Liver (tissue), 9 donors: Measurements from ENCODE around the gene CCDC187. TPM values are rescaled to one million over a fixed set of nuclear protein-coding genes. Genes with fewer than 3 reads are reported as not detected.

Experiments used
- DNase-seq: peaks from one replicate; pipeline ENCODE4 v3.0.0-alpha.2; 2017; ENCODE audit warnings: low spot score
- H3K27ac ChIP-seq, 2 donors: one replicate each; pipeline ENCODE4 v1.7.0; 2013; ENCODE audit warnings: inconsistent platforms in 2 of 2, low read length in 2 of 2, control low read depth in 1 of 2, low read depth in 1 of 2, mild to moderate bottlenecking in 1 of 2
- H3K27me3 ChIP-seq, 4 donors: one replicate each; pipeline versions ENCODE4 v1.6.1 to v1.7.0; 2013; ENCODE audit warnings: low read length in 3 of 4, inconsistent platforms in 1 of 4, mild to moderate bottlenecking in 1 of 4, moderate library complexity in 1 of 4; ENCODE audit not compliant: control insufficient read depth in 4 of 4, insufficient read depth in 4 of 4
- H3K36me3 ChIP-seq, 4 donors: one replicate each; pipeline versions ENCODE4 v1.6.1 to v1.7.0; 2013; ENCODE audit warnings: low read length in 3 of 4, mild to moderate bottlenecking in 3 of 4, low read depth in 1 of 4, moderate library complexity in 1 of 4; ENCODE audit not compliant: control insufficient read depth in 4 of 4, insufficient read depth in 3 of 4
- H3K4me1 ChIP-seq, 4 donors: one replicate each; pipeline versions ENCODE4 v1.6.1 to v1.7.0; 2013; ENCODE audit warnings: low read length in 3 of 4, mild to moderate bottlenecking in 3 of 4, moderate library complexity in 1 of 4; ENCODE audit not compliant: control insufficient read depth in 4 of 4, insufficient read depth in 4 of 4
- H3K4me3 ChIP-seq, 3 donors: one replicate each; pipeline versions ENCODE4 v1.6.1 to v1.7.0; 2013; ENCODE audit warnings: low read length in 3 of 3, control low read depth in 1 of 3, low read depth in 1 of 3, mild to moderate bottlenecking in 1 of 3
- H3K9ac ChIP-seq, 2 donors: one replicate each; pipeline ENCODE4 v1.7.0; 2013; ENCODE audit warnings: low read length in 2 of 2, mild to moderate bottlenecking in 2 of 2, moderate library complexity in 2 of 2, control low read depth in 1 of 2, low read depth in 1 of 2
- H3K9me3 ChIP-seq, 4 donors: one replicate each; pipeline versions ENCODE4 v1.6.1 to v1.7.0; 2013; ENCODE audit warnings: low read length in 3 of 4; ENCODE audit not compliant: control insufficient read depth in 4 of 4
- ATF3 ChIP-seq: IDR thresholded peaks from 2 replicates; pipeline ENCODE4 v1.6.1; 2016; ENCODE audit warnings: antibody characterized with exemption
- CTCF ChIP-seq: fragments of 150-350 bp; IDR thresholded peaks from 2 replicates; pipeline ENCODE4 v1.5.1; 2017; ENCODE audit warnings: improper control_type of control experiment, low read depth, low read length; ENCODE audit not compliant: missing input control
- EGR1 ChIP-seq, 2 donors: IDR thresholded peaks; 2 replicates each; pipeline ENCODE4 v1.6.1; 2016 to 2018; ENCODE audit warnings: antibody characterized with exemption in 2 of 2, low read depth in 2 of 2
- FOXA1 ChIP-seq: IDR thresholded peaks from 2 replicates; pipeline ENCODE4 v1.6.1; 2016; ENCODE audit warnings: antibody characterized with exemption
- FOXA2 ChIP-seq: IDR thresholded peaks from 2 replicates; pipeline ENCODE4 v1.6.1; 2016; ENCODE audit warnings: antibody characterized with exemption
- GABPA ChIP-seq, 2 donors: IDR thresholded peaks in 1 of 2; conservative IDR thresholded peaks in 1 of 2; 2 replicates each; pipeline ENCODE4 v1.6.1; 2016; ENCODE audit warnings: antibody characterized with exemption in 2 of 2, mild to moderate bottlenecking in 1 of 2, moderate library complexity in 1 of 2
- HNF4A ChIP-seq, 2 donors: conservative IDR thresholded peaks; 2 replicates each; pipeline ENCODE4 v1.6.1; 2016; ENCODE audit warnings: antibody characterized with exemption in 2 of 2, mild to moderate bottlenecking in 2 of 2
- HNF4G ChIP-seq: IDR thresholded peaks from 2 replicates; pipeline ENCODE4 v1.6.1; 2016; ENCODE audit warnings: antibody characterized with exemption
- JUND ChIP-seq, 2 donors: IDR thresholded peaks; 2 replicates each; pipeline ENCODE4 v1.6.1; 2016; ENCODE audit warnings: antibody characterized with exemption in 2 of 2
- MAX ChIP-seq: IDR thresholded peaks from 2 replicates; pipeline ENCODE4 v1.6.1; 2016; ENCODE audit warnings: antibody characterized with exemption
- NR2F2 ChIP-seq: IDR thresholded peaks from 2 replicates; pipeline ENCODE4 v1.6.1; 2016; ENCODE audit warnings: antibody characterized with exemption
- RAD21 ChIP-seq, 2 donors: IDR thresholded peaks; 2 replicates each; pipeline ENCODE4 v1.6.1; 2016; ENCODE audit warnings: antibody characterized with exemption in 2 of 2, mild to moderate bottlenecking in 2 of 2
- REST ChIP-seq: IDR thresholded peaks from 2 replicates; pipeline ENCODE4 v1.6.1; 2016; ENCODE audit warnings: antibody characterized with exemption, mild to moderate bottlenecking
- RXRA ChIP-seq, 2 donors: IDR thresholded peaks; 2 replicates each; pipeline ENCODE4 v1.6.1; 2017 to 2018; ENCODE audit warnings: antibody characterized with exemption in 2 of 2, mild to moderate bottlenecking in 1 of 2
- SP1 ChIP-seq: IDR thresholded peaks from 2 replicates; pipeline ENCODE4 v1.6.1; 2018; ENCODE audit warnings: antibody characterized with exemption, mild to moderate bottlenecking
- TAF1 ChIP-seq: conservative IDR thresholded peaks from 2 replicates; pipeline ENCODE4 v1.6.1; 2016; ENCODE audit warnings: antibody characterized with exemption, mild to moderate bottlenecking
- YY1 ChIP-seq: IDR thresholded peaks from 2 replicates; pipeline ENCODE4 v1.6.1; 2016; ENCODE audit warnings: antibody characterized with exemption, mild to moderate bottlenecking
- ZBTB33 ChIP-seq: IDR thresholded peaks from 2 replicates; pipeline ENCODE4 v1.6.1; 2016; ENCODE audit warnings: antibody characterized with exemption
- WGBS: extraction: QIAGEN DNeasy Blood & Tissue Kit; methylation state at CpG from one replicate; pipeline ENCODE4 v1.1.7; 2013; 5-methylcytosine and 5-hydroxymethylcytosine counted together
- polyA plus RNA-seq, 2 donors: library from polyadenylated mRNA; stranded (reverse) in 1 of 2; unstranded in 1 of 2; fragments of 200-250 nt in 1 of 2; fragments of >200 nt in 1 of 2; fragmentation: Nextera tagmentation in 1 of 2; extraction: Ambion mirVana in 1 of 2; gene quantifications; one replicate each; pipeline versions ENCODE4 v1.2.1 to v1.2.3, GENCODE V29; 2013 to 2015
- total RNA-seq, 2 donors: library from RNA; depleted of rRNA; stranded (reverse); fragments of >200 nt; gene quantifications; one replicate each; pipeline ENCODE4 v1.2.3, GENCODE V29; 2014
- donor health status: healthy.
- donor health status: healthy.
- donor health status: healthy.
- donor health status: healthy.
- donor health status: healthy.

CCDC187 gene
- total and polyA plus RNA-seq, 4 donors, result 0.05 TPM; not detected in 3

- Histone ChIP-seq H3K4me3 (no peak overlapping the region), H3K27ac (no peak overlapping the region), H3K9ac (no peak overlapping the region), H3K4me1 (peaks cover 3 to 16% (median 10%) of the 10 kb centered on the region in 4 donors), H3K36me3 (peaks cover 0 to 3% (median 0%) of the 10 kb centered on the region in 4 donors), H3K27me3 (no peaks in the 10 kb centered on the region), H3K9me3 (no peaks in the 10 kb centered on the region)
- 97% methylated on average over 13 of the region's 13 CpGs for WGBS
- DNase-seq, result no peak
- TF ChIP-seq RXRA (IDR thresholded peaks at IDR 0.05) (no peak), REST (no peak), ATF3 (no peak), TAF1 (no peak), SP1 (no peak), EGR1 (IDR thresholded peaks at IDR 0.05; ENCODE audit: low read depth in 2 of 2) (no peak), YY1 (no peak), GABPA (IDR thresholded peaks at IDR 0.05 in 1 of 2, conservative IDR thresholded peaks at IDR 0.05 in 1 of 2) (no peak), RAD21 (IDR thresholded peaks at IDR 0.05) (no peak), FOXA1 (no peak), HNF4G (no peak), HNF4A (conservative IDR thresholded peaks at IDR 0.05) (no peak), NR2F2 (no peak), ZBTB33 (no peak), MAX (no peak), JUND (IDR thresholded peaks at IDR 0.05) (no peak), CTCF (no peak), FOXA2 (no peak)
These were observed 62.4 kb downstream of the CCDC187 start for GRCh38 chr9:136241542-136241941.
